Activated B cell treated with CpG ODN at 0.5 μM for 24 hours (primary cell): ENCODE data around the gene OR9I1. TPM values are rescaled to one million over a fixed set of nuclear protein-coding genes. Genes with fewer than 3 reads are reported as not detected.

Source experiments
- ATAC-seq: fragments of 200-7000 bp; cut with Tn5 transposase; one replicate; pipeline ENCODE4 v1.10.0; 2021; ENCODE audit warnings: low read depth, mild to moderate bottlenecking, moderate library complexity
- CTCF ChIA-PET: fragments of 350-600 bp; sonication (Branson Sonifier 250); formaldehyde crosslinking; loops from one replicate; lab custom pipeline; 2021; ENCODE audit warnings: antibody characterized with exemption; lab: Charles Lee
- POLR2A ChIA-PET: fragments of 350-600 bp; sonication (Branson Sonifier 250); formaldehyde crosslinking; loops from one replicate; lab custom pipeline; 2021; ENCODE audit warnings: antibody characterized with exemption; lab: Charles Lee
- DNase-seq: peaks from one replicate; pipeline ENCODE4 v3.0.0; 2022
- H3K27ac Mint-ChIP-seq: one replicate; pipeline ENCODE4 v1.8.0; 2020; ENCODE audit warnings: mixed read lengths
- H3K27me3 Mint-ChIP-seq: one replicate; pipeline ENCODE4 v1.8.0; 2021; ENCODE audit warnings: mixed read lengths
- H3K36me3 Mint-ChIP-seq: one replicate; pipeline ENCODE4 v1.8.0; 2021; ENCODE audit warnings: low read depth, mixed read lengths
- H3K4me1 Mint-ChIP-seq: one replicate; pipeline ENCODE4 v1.8.0; 2021; ENCODE audit warnings: mixed read lengths
- H3K4me3 Mint-ChIP-seq: one replicate; pipeline ENCODE4 v1.8.0; 2020; ENCODE audit warnings: mild to moderate bottlenecking, mixed read lengths
- H3K9me3 Mint-ChIP-seq: one replicate; pipeline ENCODE4 v1.8.0; 2020; ENCODE audit warnings: mixed read lengths
- intact Hi-C: fragments of 100-400 bp; cut with micrococcal nuclease; formaldehyde crosslinking; loops from one replicate; pipeline ENCODE4 v1.15.1; 2024
- total RNA-seq: library from RNA; stranded (reverse); gene quantifications from 2 replicates; pipeline ENCODE4 v1.2.3, GENCODE V29; 2022
- TF ChIP-seq, protein P1 (sequence below): fragments of 200-600 bp; IDR thresholded peaks from one replicate; pipeline ENCODE4 v1.8.0; 2022; ENCODE audit warnings: antibody characterized with exemption, mild to moderate bottlenecking

The OR9I1 gene, protein sequence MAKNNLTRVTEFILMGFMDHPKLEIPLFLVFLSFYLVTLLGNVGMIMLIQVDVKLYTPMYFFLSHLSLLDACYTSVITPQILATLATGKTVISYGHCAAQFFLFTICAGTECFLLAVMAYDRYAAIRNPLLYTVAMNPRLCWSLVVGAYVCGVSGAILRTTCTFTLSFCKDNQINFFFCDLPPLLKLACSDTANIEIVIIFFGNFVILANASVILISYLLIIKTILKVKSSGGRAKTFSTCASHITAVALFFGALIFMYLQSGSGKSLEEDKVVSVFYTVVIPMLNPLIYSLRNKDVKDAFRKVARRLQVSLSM
- total RNA-seq = not detected in 2 replicates

DNA sequence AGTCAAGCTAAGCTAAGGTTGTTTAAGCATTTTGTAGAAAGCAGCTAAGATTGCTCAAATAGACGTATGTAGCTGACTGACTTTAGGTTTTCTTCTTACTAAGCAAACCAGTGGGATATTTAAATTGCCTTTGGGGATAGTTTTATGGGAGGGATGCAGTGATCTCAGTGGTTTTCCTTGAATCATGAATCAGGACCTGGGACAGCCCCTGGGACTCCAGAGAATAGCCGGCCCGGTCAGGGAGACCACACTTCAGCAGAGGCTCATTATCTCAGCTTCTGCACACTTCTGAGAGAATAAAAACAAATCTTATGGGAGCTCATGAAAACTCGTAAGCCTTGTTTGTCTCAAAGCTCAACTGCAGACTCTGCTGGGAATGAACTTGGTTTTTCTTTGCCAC lies at the start of gene OR9I1:
TSS of gene OR9I1 (minus strand) at position 62 of the 400 bp plus-strand sequence. CDS start 6,086 bp downstream, outside the sequence.
- Mint-ChIP-seq H3K4me1 (no peaks in the 10 kb centered on the region), H3K27me3 (peaks cover 15% of the 10 kb centered on the region), H3K27ac (no peak within 1 kb of the TSS), H3K4me3 (no peak within 1 kb of the TSS), H3K9me3 (no peaks in the 10 kb centered on the region), H3K36me3 (no peaks in the 10 kb centered on the region)
- ChIA-PET POLR2A (no interaction called here), CTCF (no interaction called here)
- TF ChIP-seq, protein P1, sequence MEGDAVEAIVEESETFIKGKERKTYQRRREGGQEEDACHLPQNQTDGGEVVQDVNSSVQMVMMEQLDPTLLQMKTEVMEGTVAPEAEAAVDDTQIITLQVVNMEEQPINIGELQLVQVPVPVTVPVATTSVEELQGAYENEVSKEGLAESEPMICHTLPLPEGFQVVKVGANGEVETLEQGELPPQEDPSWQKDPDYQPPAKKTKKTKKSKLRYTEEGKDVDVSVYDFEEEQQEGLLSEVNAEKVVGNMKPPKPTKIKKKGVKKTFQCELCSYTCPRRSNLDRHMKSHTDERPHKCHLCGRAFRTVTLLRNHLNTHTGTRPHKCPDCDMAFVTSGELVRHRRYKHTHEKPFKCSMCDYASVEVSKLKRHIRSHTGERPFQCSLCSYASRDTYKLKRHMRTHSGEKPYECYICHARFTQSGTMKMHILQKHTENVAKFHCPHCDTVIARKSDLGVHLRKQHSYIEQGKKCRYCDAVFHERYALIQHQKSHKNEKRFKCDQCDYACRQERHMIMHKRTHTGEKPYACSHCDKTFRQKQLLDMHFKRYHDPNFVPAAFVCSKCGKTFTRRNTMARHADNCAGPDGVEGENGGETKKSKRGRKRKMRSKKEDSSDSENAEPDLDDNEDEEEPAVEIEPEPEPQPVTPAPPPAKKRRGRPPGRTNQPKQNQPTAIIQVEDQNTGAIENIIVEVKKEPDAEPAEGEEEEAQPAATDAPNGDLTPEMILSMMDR = no peak
- DNase-seq = no peak
- intact Hi-C loops = no loop called here
- ATAC-seq = no peak

DNA sequence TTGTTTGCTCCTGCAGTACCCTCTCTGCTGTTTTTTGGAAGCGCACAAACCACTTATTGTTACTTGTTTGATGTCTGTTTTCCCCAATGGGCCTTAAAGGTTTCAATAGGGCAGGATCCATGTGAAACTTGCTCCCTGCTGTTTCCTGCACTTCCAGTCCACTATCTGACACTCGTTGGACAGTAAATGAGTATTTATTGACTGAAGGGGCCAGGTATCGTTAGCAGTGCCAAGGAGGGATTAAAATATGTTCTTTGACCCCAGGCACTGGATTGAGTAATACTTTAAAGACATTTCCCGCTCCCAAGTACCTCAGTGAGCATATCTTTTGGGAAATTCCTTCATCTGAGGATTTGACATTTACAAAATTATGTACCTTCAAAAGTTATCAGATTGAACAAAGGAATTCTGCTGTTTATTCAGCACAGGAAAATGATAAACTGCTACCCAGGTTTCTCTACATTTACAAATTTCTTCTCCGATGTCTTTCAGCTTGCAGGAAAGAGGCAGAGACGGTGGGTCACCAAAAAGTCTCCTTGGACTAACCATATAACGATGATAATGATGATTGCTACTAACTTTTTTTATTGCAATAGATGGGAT lies 40.3 kb upstream of the OR9I1 start:
- ChIA-PET POLR2A (no interaction called here), CTCF (no interaction called here)
- TF ChIP-seq, protein P1 = no peak
- H3K4me1 Mint-ChIP-seq = no peaks in the 10 kb centered on the region
- H3K9me3 Mint-ChIP-seq = no peaks in the 10 kb centered on the region
- no peak overlapping the region for H3K27ac Mint-ChIP-seq
- ATAC-seq = no peak
- no peak overlapping the region for H3K4me3 Mint-ChIP-seq
- intact Hi-C loops = no loop called here
- H3K36me3 Mint-ChIP-seq = no peaks in the 10 kb centered on the region
- H3K27me3 Mint-ChIP-seq = peaks cover 2% of the 10 kb centered on the region
- DNase-seq = no peak

- TF ChIP-seq, protein P1 = no peak
- CTCF ChIA-PET = no interaction called here
- peaks cover 4% of the 10 kb centered on the region for H3K9me3 Mint-ChIP-seq
- intact Hi-C loops = no loop called here
- no peaks in the 10 kb centered on the region for H3K36me3 Mint-ChIP-seq
- DNase-seq (no peak), ATAC-seq (no peak)
- H3K4me3 Mint-ChIP-seq = no peak overlapping the region
- peaks cover 2% of the 10 kb centered on the region for H3K27me3 Mint-ChIP-seq
- POLR2A ChIA-PET = no interaction called here
- no peak overlapping the region for H3K27ac Mint-ChIP-seq
- H3K4me1 Mint-ChIP-seq = no peaks in the 10 kb centered on the region
Measured at GRCh38 chr11:58164990-58165389, 39.7 kb upstream of the OR9I1 start.

DNA sequence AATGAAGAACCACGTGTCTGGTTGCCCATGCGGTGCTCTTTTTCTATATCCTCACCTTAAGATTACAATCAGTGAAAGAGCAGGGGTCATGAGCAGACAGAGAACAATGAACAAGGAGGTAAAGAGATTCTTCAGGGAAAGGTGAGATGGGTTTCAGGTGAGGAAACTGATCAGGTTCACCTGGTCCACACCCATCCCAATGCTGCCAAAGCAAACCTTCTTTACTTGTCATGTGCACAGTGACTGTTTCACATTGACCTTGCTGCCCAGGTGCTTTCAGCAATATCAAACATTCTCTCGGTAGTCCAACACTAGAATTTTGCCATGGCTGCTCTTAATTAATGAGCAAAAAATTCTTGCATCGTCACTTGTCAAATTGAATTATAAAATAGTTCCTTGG lies 39.1 kb upstream of the OR9I1 start:
- ATAC-seq = no peak
- Mint-ChIP-seq H3K9me3 (peaks cover 7% of the 10 kb centered on the region), H3K36me3 (no peaks in the 10 kb centered on the region), H3K27me3 (peaks cover 2% of the 10 kb centered on the region), H3K4me3 (no peak overlapping the region), H3K4me1 (no peaks in the 10 kb centered on the region), H3K27ac (no peak overlapping the region)
- intact Hi-C loops = no loop called here
- ChIA-PET CTCF (no interaction called here), POLR2A (no interaction called here)
- no peak for DNase-seq
- TF ChIP-seq, protein P1 = no peak

- TF ChIP-seq, protein P1 = no peak
- ATAC-seq (no peak), DNase-seq (no peak)
- Mint-ChIP-seq H3K27ac (no peak overlapping the region), H3K9me3 (no peaks in the 10 kb centered on the region), H3K4me3 (no peak overlapping the region), H3K4me1 (no peaks in the 10 kb centered on the region), H3K27me3 (peaks cover 5% of the 10 kb centered on the region), H3K36me3 (no peaks in the 10 kb centered on the region)
- POLR2A ChIA-PET = no interaction called here
- intact Hi-C loops = no loop called here
- CTCF ChIA-PET = no interaction called here
Measured at GRCh38 chr11:58152781-58153180, 27.5 kb upstream of the OR9I1 start.
